Glutamatergic neuron (in vitro differentiated cells): ENCODE measurements around the gene NAALAD2. TPM values are rescaled to one million over a fixed set of nuclear protein-coding genes. Genes with fewer than 3 reads are reported as not detected.

Source experiments
- DNase-seq: peaks from one replicate; pipeline ENCODE4 v3.0.0; 2022
- H3K27ac Mint-ChIP-seq: one replicate; pipeline ENCODE4 v1.8.0; 2020; ENCODE audit warnings: mild to moderate bottlenecking, mixed read lengths, inconsistent platforms; ENCODE audit not compliant: unreplicated experiment
- H3K27me3 Mint-ChIP-seq: one replicate; pipeline ENCODE4 v1.8.0; 2020; ENCODE audit warnings: mild to moderate bottlenecking, moderate library complexity, mixed read lengths, inconsistent platforms; ENCODE audit not compliant: unreplicated experiment
- H3K36me3 Mint-ChIP-seq: one replicate; pipeline ENCODE4 v1.8.0; 2020; ENCODE audit warnings: mild to moderate bottlenecking, mixed read lengths, inconsistent platforms; ENCODE audit not compliant: unreplicated experiment
- H3K4me1 Mint-ChIP-seq: one replicate; pipeline ENCODE4 v1.8.0; 2020; ENCODE audit warnings: mild to moderate bottlenecking, low read depth, mixed read lengths, inconsistent platforms; ENCODE audit not compliant: unreplicated experiment
- H3K4me3 Mint-ChIP-seq: one replicate; pipeline ENCODE4 v1.8.0; 2020; ENCODE audit warnings: mild to moderate bottlenecking, mixed read lengths, inconsistent platforms; ENCODE audit not compliant: unreplicated experiment
- H3K9me3 Mint-ChIP-seq: one replicate; pipeline ENCODE4 v1.8.0; 2020; ENCODE audit warnings: mild to moderate bottlenecking, moderate library complexity, mixed read lengths, inconsistent platforms; ENCODE audit not compliant: unreplicated experiment
- total RNA-seq: library from RNA; stranded (reverse); fragmentation: NEBNext Ultra II Directional; extraction: Animal tissue kit (Norgen Biotek cat#: 25700); gene quantifications from one replicate; pipeline ENCODE4 v1.2.1, GENCODE V29; 2021; ENCODE audit not compliant: unreplicated experiment
- TF ChIP-seq, protein P1 (sequence below): fragments of 200-600 bp; sonication (generic); IDR thresholded peaks from one replicate; pipeline ENCODE4 v1.5.0; 2021; ENCODE audit not compliant: partially characterized antibody, unreplicated experiment

NAALAD2 gene
- total RNA-seq, 1 donor from 2014 or later, result 7.2 TPM

DNA sequence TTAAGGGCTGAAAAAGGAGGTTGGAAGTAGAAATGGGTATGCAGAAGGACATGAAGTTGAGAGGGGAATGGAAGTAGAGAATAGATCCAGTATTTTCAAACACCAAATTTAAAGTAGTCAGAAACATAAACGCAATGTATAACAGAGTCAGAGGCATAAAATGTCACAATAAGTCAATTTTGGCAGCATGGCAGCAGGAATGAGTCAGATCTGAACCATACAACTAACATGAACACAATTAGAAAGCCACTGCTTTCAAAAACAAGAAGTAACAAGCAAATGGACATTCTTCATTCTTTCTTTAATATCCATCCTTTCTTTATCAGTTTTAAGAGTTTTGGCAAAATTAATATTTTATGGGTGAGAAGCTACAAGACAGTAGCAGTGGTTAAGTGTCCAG lies 85.9 kb downstream of the NAALAD2 start:
- Mint-ChIP-seq H3K4me1 (peaks cover 25% of the 10 kb centered on the region), H3K9me3 (peaks cover 5% of the 10 kb centered on the region), H3K27ac (no peak overlapping the region), H3K36me3 (no peaks in the 10 kb centered on the region), H3K4me3 (peak overlapping the region; percentile 88), H3K27me3 (peaks cover 10% of the 10 kb centered on the region)
- TF ChIP-seq, protein P1, sequence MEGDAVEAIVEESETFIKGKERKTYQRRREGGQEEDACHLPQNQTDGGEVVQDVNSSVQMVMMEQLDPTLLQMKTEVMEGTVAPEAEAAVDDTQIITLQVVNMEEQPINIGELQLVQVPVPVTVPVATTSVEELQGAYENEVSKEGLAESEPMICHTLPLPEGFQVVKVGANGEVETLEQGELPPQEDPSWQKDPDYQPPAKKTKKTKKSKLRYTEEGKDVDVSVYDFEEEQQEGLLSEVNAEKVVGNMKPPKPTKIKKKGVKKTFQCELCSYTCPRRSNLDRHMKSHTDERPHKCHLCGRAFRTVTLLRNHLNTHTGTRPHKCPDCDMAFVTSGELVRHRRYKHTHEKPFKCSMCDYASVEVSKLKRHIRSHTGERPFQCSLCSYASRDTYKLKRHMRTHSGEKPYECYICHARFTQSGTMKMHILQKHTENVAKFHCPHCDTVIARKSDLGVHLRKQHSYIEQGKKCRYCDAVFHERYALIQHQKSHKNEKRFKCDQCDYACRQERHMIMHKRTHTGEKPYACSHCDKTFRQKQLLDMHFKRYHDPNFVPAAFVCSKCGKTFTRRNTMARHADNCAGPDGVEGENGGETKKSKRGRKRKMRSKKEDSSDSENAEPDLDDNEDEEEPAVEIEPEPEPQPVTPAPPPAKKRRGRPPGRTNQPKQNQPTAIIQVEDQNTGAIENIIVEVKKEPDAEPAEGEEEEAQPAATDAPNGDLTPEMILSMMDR, result no peak
- no peak for DNase-seq

DNA sequence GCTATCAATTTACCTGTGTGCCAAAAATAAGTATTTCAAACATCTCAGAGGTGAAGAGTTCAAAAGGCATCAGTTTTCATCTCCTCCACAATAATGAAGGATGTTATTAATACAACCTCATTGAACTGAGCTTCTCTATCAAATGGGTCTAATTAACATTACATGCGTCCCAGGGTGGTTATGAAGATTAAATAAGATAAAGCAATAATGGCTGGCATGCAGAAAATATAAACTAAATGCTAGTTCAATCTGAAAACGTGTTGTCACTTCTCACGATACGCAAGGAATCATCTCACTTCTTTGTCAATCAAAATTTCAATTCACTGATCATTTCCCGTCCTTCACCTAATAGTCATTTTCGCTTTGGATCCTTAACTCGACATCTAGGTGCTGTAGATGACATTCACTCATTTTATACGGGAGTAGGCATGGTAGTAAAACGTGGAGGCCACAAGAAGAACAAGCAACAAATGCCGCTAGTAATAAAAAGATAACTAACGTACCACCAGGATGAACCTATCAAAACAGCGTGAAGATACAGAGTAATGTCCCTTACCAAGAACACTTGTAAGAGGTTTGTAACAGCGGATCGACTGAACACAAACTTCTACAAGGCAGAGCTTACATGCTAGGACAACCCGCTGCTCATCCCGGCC lies 87.5 kb downstream of the NAALAD2 start:
- Mint-ChIP-seq H3K27ac (peak overlapping the region; percentile 95), H3K9me3 (peaks cover 7% of the 10 kb centered on the region), H3K36me3 (no peaks in the 10 kb centered on the region), H3K4me1 (peaks cover 24% of the 10 kb centered on the region), H3K27me3 (peaks cover 10% of the 10 kb centered on the region), H3K4me3 (peak overlapping the region; percentile 88)
- no peak for DNase-seq
- TF ChIP-seq, protein P1, result no peak

DNA sequence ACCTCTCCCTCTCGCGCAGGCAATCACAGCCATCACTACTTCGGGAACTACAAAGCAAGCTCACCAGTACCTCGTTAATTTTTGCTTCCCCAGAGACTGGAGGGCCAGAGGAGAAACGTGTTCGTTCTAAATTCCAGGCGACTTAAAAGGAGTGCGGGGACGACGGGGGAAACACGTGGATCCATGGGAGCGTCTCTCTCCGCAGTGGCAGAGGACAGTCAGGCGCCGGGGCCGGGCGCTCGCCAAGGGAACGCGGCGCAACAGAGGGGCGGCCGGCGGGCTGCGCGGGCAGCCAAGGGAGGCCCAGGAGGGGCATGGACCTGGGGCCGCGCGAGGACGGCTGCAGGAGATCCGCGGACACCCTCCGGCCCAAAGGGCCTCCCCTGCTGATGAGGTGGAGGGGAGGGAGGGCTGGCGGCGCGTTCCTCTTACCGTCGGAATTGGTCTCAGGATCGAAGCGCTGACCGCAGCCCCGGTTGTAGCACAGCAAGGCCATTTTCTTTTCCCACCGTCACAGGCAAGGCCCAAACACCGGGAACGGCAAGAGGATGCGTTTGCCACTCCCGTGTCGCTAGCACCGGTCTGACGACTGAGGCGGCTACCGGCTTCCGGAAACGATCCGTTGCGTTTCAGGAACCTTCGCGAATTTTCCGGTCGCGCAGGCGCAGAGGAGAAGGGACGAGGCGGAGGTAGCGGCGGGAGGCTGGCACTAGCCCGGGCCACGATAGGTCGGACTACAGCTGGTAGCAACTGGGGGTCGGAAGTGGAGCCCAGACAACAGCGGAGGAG lies 88.2 kb downstream of the NAALAD2 start, which contains the start of gene CHORDC1:
Gene CHORDC1, minus strand, starts transcription at position 591 of the 789 bp plus-strand sequence. Its CDS starts 95 bp downstream, at position 496.
- H3K9me3 Mint-ChIP-seq, result peaks cover 7% of the 10 kb centered on the region
- TF ChIP-seq, protein P1, result no peak
- DNase-seq, result peak; percentile 93
- peak within 1 kb of the TSS; percentile 95 for H3K27ac Mint-ChIP-seq
- peaks cover 24% of the 10 kb centered on the region for H3K4me1 Mint-ChIP-seq
- peaks cover 10% of the 10 kb centered on the region for H3K27me3 Mint-ChIP-seq
- H3K4me3 Mint-ChIP-seq, result peak within 1 kb of the TSS; percentile 97
- no peaks in the 10 kb centered on the region for H3K36me3 Mint-ChIP-seq

DNA sequence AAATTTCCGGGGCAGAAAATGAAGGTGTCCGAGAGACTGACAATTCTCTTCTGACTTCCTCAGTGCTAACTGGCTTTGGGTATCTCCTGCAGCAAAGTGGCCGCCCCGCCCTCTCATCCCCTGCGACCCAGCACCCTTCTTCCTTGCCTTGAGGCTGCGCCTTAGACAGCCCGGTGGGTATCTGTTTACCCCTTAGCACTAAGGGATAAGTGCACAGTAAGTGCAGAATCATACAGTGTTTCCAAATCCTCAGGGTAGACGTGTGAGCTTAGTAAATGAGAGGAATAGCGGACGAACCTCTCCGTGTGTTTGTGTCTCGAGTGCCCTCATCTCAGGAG lies 88.8 kb downstream of the NAALAD2 start:
- TF ChIP-seq, protein P1, result no peak
- peak overlapping the region; percentile 90 for H3K27ac Mint-ChIP-seq

DNA sequence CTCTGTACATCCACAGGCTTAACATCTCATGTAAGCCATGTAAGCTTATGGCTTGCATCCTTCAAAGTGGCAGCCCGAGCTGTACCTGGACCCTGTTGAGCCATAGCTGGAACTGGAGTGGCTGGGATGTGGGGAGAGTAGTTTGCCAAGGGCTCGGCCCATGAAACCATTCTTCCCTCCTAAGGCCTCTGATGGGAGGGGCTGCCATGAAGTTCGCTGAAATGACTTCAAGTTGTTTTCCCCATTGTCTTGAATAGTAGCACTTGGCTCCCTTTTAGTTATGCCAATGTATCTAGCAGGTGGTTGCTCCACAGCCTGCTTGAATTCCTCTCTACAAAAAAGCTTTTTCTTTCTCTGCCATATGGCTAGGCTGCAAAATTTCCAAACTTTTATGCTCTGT lies 93.6 kb downstream of the NAALAD2 start:
- no peak overlapping the region for H3K4me3 Mint-ChIP-seq
- no peak overlapping the region for H3K27ac Mint-ChIP-seq
- TF ChIP-seq, protein P1, result no peak
- H3K36me3 Mint-ChIP-seq, result no peaks in the 10 kb centered on the region
- no peaks in the 10 kb centered on the region for H3K4me1 Mint-ChIP-seq
- no peak for DNase-seq
- H3K9me3 Mint-ChIP-seq, result peaks cover 5% of the 10 kb centered on the region
- peaks cover 5% of the 10 kb centered on the region for H3K27me3 Mint-ChIP-seq

More for the DNA sequence above, 88.8 kb downstream of the NAALAD2 start:
- H3K4me1 Mint-ChIP-seq, result peaks cover 22% of the 10 kb centered on the region
- no peak for DNase-seq
- peaks cover 10% of the 10 kb centered on the region for H3K27me3 Mint-ChIP-seq
- peak overlapping the region; percentile 97 for H3K4me3 Mint-ChIP-seq
- peaks cover 7% of the 10 kb centered on the region for H3K9me3 Mint-ChIP-seq
- no peaks in the 10 kb centered on the region for H3K36me3 Mint-ChIP-seq
